T-cell (primary cell): ENCODE results near the gene SMARCB1. TPM values are rescaled to one million over a fixed set of nuclear protein-coding genes. Genes with fewer than 3 reads are reported as not detected.

Source experiments
- ATAC-seq, 4 experiments: fragments of 200-7000 bp in 3 of 4; fragments of 150-1000 bp in 1 of 4; cut with Tn5 transposase; replicated peaks in 1 of 4; 1 replicate in 3 of 4; 2 replicates in 1 of 4; pipeline ENCODE4 v1.10.0; 2021; ENCODE audit warnings: moderate library complexity in 3 of 4, mild to moderate bottlenecking in 2 of 4, moderate number of reproducible peaks in 1 of 4
- CTCF ChIA-PET, 2 donors: fragments of 300-600 bp; sonication (Branson Sonifier 250); formaldehyde crosslinking; loops; one replicate each; lab custom pipeline; 2022; ENCODE audit warnings: antibody characterized with exemption in 2 of 2; lab: Charles Lee
- POLR2A ChIA-PET, 2 donors: fragments of 300-600 bp; sonication (Branson Sonifier 250); formaldehyde crosslinking; loops; one replicate each; lab custom pipeline; 2022; ENCODE audit warnings: antibody characterized with exemption in 2 of 2; lab: Charles Lee
- DNase-seq, 35 experiments: peaks; one replicate each; pipeline versions ENCODE4 v3.0.0 to v3.0.0-alpha.2; 2013 to 2023
- H3K27ac ChIP-seq: one replicate; pipeline ENCODE4 v1.5.1; 2013; ENCODE audit warnings: low read length
- H3K27me3 ChIP-seq, 2 experiments: replicated peaks in 1 of 2; 1 replicate in 1 of 2; 2 replicates in 1 of 2; pipeline versions ENCODE4 v1.6.1 to v1.7.0; 2013; ENCODE audit warnings: low read length in 1 of 2, mixed read lengths in 1 of 2; ENCODE audit not compliant: control insufficient read depth in 2 of 2, insufficient read depth in 2 of 2; ENCODE audit errors: extremely low read depth in 1 of 2
- H3K36me3 ChIP-seq, 2 donors: 1 replicate in 1 of 2; 2 replicates in 1 of 2; pipeline versions ENCODE4 v1.6.1 to v1.7.0; 2013; ENCODE audit warnings: low read length in 1 of 2; ENCODE audit not compliant: control insufficient read depth in 2 of 2, insufficient read depth in 1 of 2; ENCODE audit errors: extremely low read depth in 1 of 2
- H3K4me1 ChIP-seq, 2 experiments: 1 replicate in 1 of 2; 2 replicates in 1 of 2; pipeline versions ENCODE4 v1.6.1 to v1.7.0; 2013; ENCODE audit warnings: low read length in 2 of 2, mixed read lengths in 1 of 2; ENCODE audit not compliant: insufficient read depth in 2 of 2, control insufficient read depth in 1 of 2; ENCODE audit errors: extremely low read depth in 1 of 2
- H3K4me3 ChIP-seq, 2 donors: 1 replicate in 1 of 2; 2 replicates in 1 of 2; pipeline versions ENCODE4 v1.5.1 to v1.7.0; 2013; ENCODE audit warnings: mild to moderate bottlenecking in 2 of 2, low read length in 1 of 2, moderate library complexity in 1 of 2; ENCODE audit not compliant: control insufficient read depth in 1 of 2; ENCODE audit errors: extremely low read depth in 1 of 2
- H3K9me3 ChIP-seq: 2 replicates; pipeline ENCODE4 v1.7.0; 2013
- H3K27ac Mint-ChIP-seq, 2 donors: one replicate each; pipeline ENCODE4 v1.8.0; 2020 to 2021; ENCODE audit warnings: mild to moderate bottlenecking in 2 of 2, mixed read lengths in 2 of 2
- H3K27me3 Mint-ChIP-seq, 2 donors: one replicate each; pipeline ENCODE4 v1.8.0; 2021 to 2022; ENCODE audit warnings: mixed read lengths in 2 of 2
- H3K36me3 Mint-ChIP-seq: one replicate; pipeline ENCODE4 v1.8.0; 2021; ENCODE audit warnings: mixed read lengths
- H3K4me1 Mint-ChIP-seq, 3 donors: one replicate each; pipeline ENCODE4 v1.8.0; 2020 to 2022; ENCODE audit warnings: mixed read lengths in 3 of 3, mild to moderate bottlenecking in 1 of 3
- H3K4me3 Mint-ChIP-seq, 3 donors: one replicate each; pipeline ENCODE4 v1.8.0; 2020 to 2022; ENCODE audit warnings: mild to moderate bottlenecking in 3 of 3, mixed read lengths in 3 of 3, moderate library complexity in 3 of 3
- H3K9me3 Mint-ChIP-seq, 3 donors: one replicate each; pipeline ENCODE4 v1.8.0; 2020 to 2022; ENCODE audit warnings: mixed read lengths in 3 of 3
- WGBS: methylation state at CpG from one replicate; pipeline ENCODE4 v1.1.5; 2013; ENCODE audit warnings: missing lambda C conversion rate; ENCODE audit not compliant: insufficient coverage; 5-methylcytosine and 5-hydroxymethylcytosine counted together
- total RNA-seq, 35 experiments: library from RNA in 6 of 35; stranded (reverse) in 6 of 35; fragments of 120-200 nt in 1 of 35; gene quantifications; one replicate each; pipeline versions ENCODE4 v1.2.1 to v1.2.4 and lab custom pipeline; 2013 to 2026

The SMARCB1 gene
- total RNA-seq, 5 donors from 2014 or later (not counting 1 experiment from before 2014, with no cell fraction given) = 50.2 to 57.7 (median 54.3) TPM

DNA sequence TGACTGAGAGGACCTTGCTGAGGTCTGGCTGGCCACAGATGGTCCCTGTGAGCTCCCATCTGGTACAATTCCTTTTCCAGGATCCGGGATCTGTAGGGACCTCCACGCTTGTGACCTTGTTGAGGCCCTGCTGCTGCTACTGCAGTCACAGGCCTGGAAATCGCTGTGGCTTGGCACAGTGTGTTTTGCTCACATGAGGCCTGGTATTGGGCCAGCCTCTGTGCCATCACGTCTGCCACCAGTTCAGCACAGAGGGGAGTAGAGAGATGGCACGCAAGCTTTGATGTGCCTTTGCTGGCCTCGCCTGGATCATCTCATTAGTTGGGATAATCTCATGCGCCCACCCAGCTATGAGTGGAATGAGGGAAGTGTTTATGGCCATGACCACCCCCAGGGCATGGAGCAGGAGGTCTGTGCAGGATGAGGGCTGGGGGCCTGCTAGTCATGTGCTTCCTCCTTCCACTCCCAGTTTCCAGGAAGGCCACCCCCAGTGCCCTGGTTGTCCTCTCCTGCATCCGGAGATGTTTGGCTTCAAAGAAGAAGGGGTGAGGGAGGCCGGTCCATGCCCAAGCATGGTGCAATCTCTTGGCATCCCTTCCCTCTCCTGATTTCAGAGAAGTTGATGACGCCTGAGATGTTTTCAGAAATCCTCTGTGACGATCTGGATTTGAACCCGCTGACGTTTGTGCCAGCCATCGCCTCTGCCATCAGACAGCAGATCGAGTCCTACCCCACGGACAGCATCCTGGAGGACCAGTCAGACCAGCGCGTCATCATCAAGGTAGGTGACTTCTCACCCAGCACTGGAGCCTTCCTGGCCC lies 29.6 kb downstream of the SMARCB1 start:
- no peak overlapping the region for H3K4me3 Mint-ChIP-seq
- H3K36me3 ChIP-seq = peaks cover 12 to 47% of the 10 kb centered on the region in 2 donors
- H3K9me3 Mint-ChIP-seq = no peaks in the 10 kb centered on the region
- no peak for DNase-seq
- ATAC-seq = no peak
- H3K4me1 Mint-ChIP-seq = peaks cover 0 to 14% (median 0%) of the 10 kb centered on the region in 3 donors
- WGBS = 93% methylated on average over 16 of the region's 18 CpGs
- H3K4me3 ChIP-seq = no peak overlapping the region
- no peaks in the 10 kb centered on the region for H3K9me3 ChIP-seq
- no peak overlapping the region for H3K27ac Mint-ChIP-seq
- POLR2A ChIA-PET = no interaction called here
- no peaks in the 10 kb centered on the region for H3K27me3 Mint-ChIP-seq
- H3K36me3 Mint-ChIP-seq = peaks cover 53% of the 10 kb centered on the region
- no peaks in the 10 kb centered on the region for H3K27me3 ChIP-seq
- H3K27ac ChIP-seq = no peak overlapping the region
- CTCF ChIA-PET = no interaction called here
- H3K4me1 ChIP-seq = peaks cover 0 to 4% of the 10 kb centered on the region in 2 experiments

DNA sequence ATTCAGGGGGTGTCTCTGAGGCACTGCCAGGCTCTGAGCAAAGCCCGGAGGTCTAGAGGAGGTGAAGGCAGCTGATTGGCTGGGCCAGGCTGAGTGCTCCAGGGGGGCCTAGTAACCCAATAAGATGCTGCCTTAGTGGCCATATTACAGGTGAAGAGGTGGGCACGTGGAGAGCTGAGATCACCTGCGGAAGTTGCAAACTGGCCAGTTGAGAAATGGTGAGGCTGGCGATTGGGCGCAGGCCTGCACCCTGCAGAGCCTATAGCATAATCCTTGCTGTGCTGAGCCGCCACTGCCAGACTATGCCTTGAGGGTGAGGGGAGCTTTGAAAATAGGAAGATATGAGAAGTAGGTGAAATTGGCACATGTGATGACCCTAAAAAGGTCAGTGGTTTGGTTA lies 30.4 kb downstream of the SMARCB1 start:
- H3K4me3 ChIP-seq = no peak overlapping the region
- no peaks in the 10 kb centered on the region for H3K9me3 ChIP-seq
- H3K36me3 ChIP-seq = peaks cover 14 to 53% of the 10 kb centered on the region in 2 donors
- H3K9me3 Mint-ChIP-seq = no peaks in the 10 kb centered on the region
- H3K36me3 Mint-ChIP-seq = peaks cover 53% of the 10 kb centered on the region
- no peaks in the 10 kb centered on the region for H3K27me3 Mint-ChIP-seq
- peaks cover 0 to 14% (median 0%) of the 10 kb centered on the region in 3 donors for H3K4me1 Mint-ChIP-seq
- 96% methylated on average over 5 of the region's 6 CpGs for WGBS
- H3K27ac Mint-ChIP-seq = no peak overlapping the region
- no peak overlapping the region for H3K4me3 Mint-ChIP-seq
- DNase-seq = no peak
- POLR2A ChIA-PET = no interaction called here
- ATAC-seq = no peak
- H3K4me1 ChIP-seq = peaks cover 0 to 4% of the 10 kb centered on the region in 2 experiments
- CTCF ChIA-PET = no interaction called here
- no peak overlapping the region for H3K27ac ChIP-seq
- H3K27me3 ChIP-seq = no peaks in the 10 kb centered on the region

GRCh38 chr22:23818541-23818940 lies 31.8 kb downstream of the SMARCB1 start:
- Mint-ChIP-seq H3K36me3 (peaks cover 56% of the 10 kb centered on the region), H3K4me3 (no peak overlapping the region), H3K27me3 (no peaks in the 10 kb centered on the region), H3K9me3 (no peaks in the 10 kb centered on the region), H3K27ac (no peak overlapping the region), H3K4me1 (peaks cover 0 to 14% (median 0%) of the 10 kb centered on the region in 3 donors)
- peaks cover 21 to 65% of the 10 kb centered on the region in 2 donors for H3K36me3 ChIP-seq
- H3K9me3 ChIP-seq = no peaks in the 10 kb centered on the region
- H3K4me1 ChIP-seq = peaks cover 0 to 4% of the 10 kb centered on the region in 2 experiments
- WGBS = 100% methylated on average over 1 of the region's 2 CpGs
- no peaks in the 10 kb centered on the region for H3K27me3 ChIP-seq
- no peak overlapping the region for H3K27ac ChIP-seq
- no peak for ATAC-seq
- POLR2A ChIA-PET = no interaction called here
- no peak for DNase-seq
- CTCF ChIA-PET = no interaction called here
- no peak overlapping the region for H3K4me3 ChIP-seq

GRCh38 chr22:23820748-23821211 lies 34.0 kb downstream of the SMARCB1 start:
- H3K4me3 Mint-ChIP-seq = no peak overlapping the region

DNA sequence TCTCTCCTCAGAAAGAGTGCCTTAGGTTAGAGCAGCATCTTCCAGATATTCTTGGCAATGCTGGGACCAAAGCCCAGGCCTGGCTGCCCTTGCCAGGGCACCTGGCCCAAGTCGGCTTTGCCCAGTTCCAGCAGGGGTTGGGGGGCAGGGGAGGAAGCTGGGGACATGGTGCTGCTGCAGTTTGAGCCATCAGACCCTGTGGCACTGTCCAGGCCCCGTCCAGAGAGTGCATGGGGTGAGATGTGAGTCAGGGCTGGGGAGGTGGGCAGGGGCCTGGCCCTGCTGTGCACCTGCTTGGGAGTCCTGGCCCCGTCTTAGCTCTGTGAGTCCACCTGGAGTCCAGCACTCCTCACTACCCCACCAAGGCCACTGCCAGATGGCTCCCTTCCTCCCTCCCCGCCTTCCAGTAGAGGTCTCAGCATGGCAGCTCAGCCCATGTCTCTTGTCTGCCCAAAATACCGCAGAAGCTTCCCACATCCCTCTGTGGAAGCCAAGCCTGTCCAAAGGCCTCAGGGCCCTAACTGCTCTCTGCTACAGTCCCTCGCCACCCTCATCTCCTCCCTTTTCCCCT lies 35.4 kb downstream of the SMARCB1 start:
- H3K27me3 ChIP-seq = no peaks in the 10 kb centered on the region
- POLR2A ChIA-PET = interaction anchor here in 1 of 2 donors (0.6 kb wide), 1 partner anchor 524 kb away, joined by 3 read pairs; no protein-coding TSS in a partner anchor
- ATAC-seq = no peak
- H3K4me3 ChIP-seq = no peak overlapping the region
- CTCF ChIA-PET = no interaction called here
- DNase-seq = no peak
- peaks cover 57% of the 10 kb centered on the region for H3K36me3 Mint-ChIP-seq
- H3K9me3 ChIP-seq = no peaks in the 10 kb centered on the region
- no peak overlapping the region for H3K27ac ChIP-seq
- H3K9me3 Mint-ChIP-seq = no peaks in the 10 kb centered on the region
- peaks cover 0 to 16% (median 0%) of the 10 kb centered on the region in 3 donors for H3K4me1 Mint-ChIP-seq
- no peak overlapping the region for H3K27ac Mint-ChIP-seq
- no peak overlapping the region for H3K4me3 Mint-ChIP-seq
- H3K27me3 Mint-ChIP-seq = no peaks in the 10 kb centered on the region
- H3K4me1 ChIP-seq = peaks cover 0 to 4% of the 10 kb centered on the region in 2 experiments
- H3K36me3 ChIP-seq = peaks cover 27 to 84% of the 10 kb centered on the region in 2 donors
- WGBS = 97% methylated on average over 6 of the region's 6 CpGs

More at GRCh38 chr22:23820748-23821211, 34.0 kb downstream of the SMARCB1 start:
- ATAC-seq (peak in 2 of 4 experiments; percentile 37 to 69), DNase-seq (no peak)
- no peak overlapping the region for H3K27ac ChIP-seq
- Mint-ChIP-seq H3K4me1 (peaks cover 0 to 14% (median 0%) of the 10 kb centered on the region in 3 donors), H3K36me3 (peaks cover 64% of the 10 kb centered on the region), H3K27me3 (no peaks in the 10 kb centered on the region), H3K9me3 (no peaks in the 10 kb centered on the region), H3K27ac (peak overlapping the region in 1 of 2 donors; percentile 58)
- CTCF ChIA-PET = no interaction called here
- H3K27me3 ChIP-seq = no peaks in the 10 kb centered on the region
- 33% methylated on average over 3 of the region's 4 CpGs for WGBS
- peaks cover 0 to 4% of the 10 kb centered on the region in 2 experiments for H3K4me1 ChIP-seq
- H3K4me3 ChIP-seq = no peak overlapping the region
- peaks cover 29 to 83% of the 10 kb centered on the region in 2 donors for H3K36me3 ChIP-seq
- no peaks in the 10 kb centered on the region for H3K9me3 ChIP-seq
- POLR2A ChIA-PET = no interaction called here

DNA sequence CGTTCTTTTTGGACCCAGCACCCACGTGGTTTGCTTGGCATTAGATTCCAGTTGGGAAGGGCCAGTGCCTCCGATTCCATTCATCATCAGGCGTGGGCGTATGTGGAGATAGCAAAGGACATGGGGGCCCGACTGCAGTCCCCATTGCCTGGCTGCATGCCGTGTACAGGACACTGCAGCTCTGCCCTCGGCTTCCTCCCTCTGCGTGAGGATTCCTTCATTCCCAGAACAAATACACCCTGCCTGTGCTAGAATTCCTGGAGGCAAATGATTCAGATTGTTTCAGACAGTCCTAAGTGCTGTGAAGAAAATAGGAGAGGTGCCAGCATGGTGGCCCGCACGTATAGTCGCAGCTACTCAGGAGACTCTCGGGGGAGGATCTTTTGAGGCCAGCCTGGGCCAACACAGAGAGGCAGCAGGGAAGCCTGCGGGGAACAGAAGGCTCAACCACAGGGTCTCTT lies 36.6 kb downstream of the SMARCB1 start:
- Histone ChIP-seq H3K9me3 (no peaks in the 10 kb centered on the region), H3K4me3 (no peak overlapping the region), H3K4me1 (peaks cover 0 to 4% of the 10 kb centered on the region in 2 experiments), H3K27ac (no peak overlapping the region), H3K27me3 (no peaks in the 10 kb centered on the region), H3K36me3 (peaks cover 32 to 86% of the 10 kb centered on the region in 2 donors)
- ChIA-PET CTCF (no interaction called here), POLR2A (no interaction called here)
- no peaks in the 10 kb centered on the region for H3K9me3 Mint-ChIP-seq
- WGBS = over 99% methylated on average over 11 of the region's 14 CpGs
- peaks cover 0 to 16% (median 0%) of the 10 kb centered on the region in 3 donors for H3K4me1 Mint-ChIP-seq
- peaks cover 53% of the 10 kb centered on the region for H3K36me3 Mint-ChIP-seq
- ATAC-seq (no peak), DNase-seq (no peak)
- no peaks in the 10 kb centered on the region for H3K27me3 Mint-ChIP-seq
- H3K4me3 Mint-ChIP-seq = no peak overlapping the region
- no peak overlapping the region for H3K27ac Mint-ChIP-seq
